Stimulated activated CD8-positive, alpha-beta memory T cell treated with anti-CD3 and anti-CD28 coated beads, Interleukin-7, amount 100 ng/mL, for 4 hours (primary cell): ENCODE measurements around the gene ZMYND11.
"Not testable (repeated sequence)": the region's sequence is repeated elsewhere in the genome, so short reads cannot be mapped to it uniquely, and the experiment has no call there.

Experiments used
- DNase-seq, 2 donors: peaks; one replicate each; pipeline ENCODE4 v3.0.0-alpha.2; 2020; ENCODE audit warnings: low read depth in 2 of 2

ZMYND11 gene

DNA sequence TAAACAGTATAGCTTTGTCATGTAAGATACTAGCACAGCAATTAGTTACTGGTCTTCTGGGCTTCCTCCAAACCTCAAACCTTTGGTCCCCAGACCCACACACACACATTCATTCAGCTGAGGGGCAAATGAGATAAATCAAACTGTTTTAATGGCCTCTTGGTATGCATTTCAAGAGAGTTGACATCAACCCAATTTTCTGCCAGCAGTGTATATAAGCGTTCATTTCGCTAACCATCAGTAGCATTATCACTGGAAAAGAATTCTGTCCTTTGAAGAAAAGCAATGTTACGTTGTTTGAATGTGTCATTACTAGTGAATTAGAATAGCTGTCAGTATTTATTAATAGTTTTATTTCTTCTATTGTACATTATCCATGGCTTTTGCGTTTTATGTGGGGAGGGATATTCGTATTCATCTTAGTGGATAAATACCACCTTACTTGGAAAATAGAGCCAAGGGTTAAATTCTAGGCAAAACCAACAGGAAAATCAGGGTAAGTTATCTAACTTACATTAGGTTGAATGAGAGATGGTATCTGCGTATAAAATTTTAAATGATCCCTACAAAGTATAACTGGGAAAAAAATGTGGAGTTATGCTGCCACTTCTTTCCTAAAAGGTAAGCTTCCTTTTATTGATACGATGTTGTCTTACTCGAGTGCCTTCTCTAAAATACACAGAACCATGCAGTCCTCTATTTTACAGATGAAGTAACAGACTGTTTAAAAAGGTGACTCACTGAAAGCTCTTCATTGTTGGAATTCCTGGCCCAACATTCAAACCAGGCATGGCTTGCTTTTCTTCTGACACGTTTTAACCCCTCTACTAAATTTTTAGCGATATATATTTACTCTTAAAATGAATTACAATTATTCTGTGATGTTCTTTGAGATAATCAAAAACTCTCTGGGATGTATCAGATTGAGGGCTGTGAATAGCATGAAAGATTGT lies 2.0 kb upstream of the ZMYND11 start:
- no peak for DNase-seq

DNA sequence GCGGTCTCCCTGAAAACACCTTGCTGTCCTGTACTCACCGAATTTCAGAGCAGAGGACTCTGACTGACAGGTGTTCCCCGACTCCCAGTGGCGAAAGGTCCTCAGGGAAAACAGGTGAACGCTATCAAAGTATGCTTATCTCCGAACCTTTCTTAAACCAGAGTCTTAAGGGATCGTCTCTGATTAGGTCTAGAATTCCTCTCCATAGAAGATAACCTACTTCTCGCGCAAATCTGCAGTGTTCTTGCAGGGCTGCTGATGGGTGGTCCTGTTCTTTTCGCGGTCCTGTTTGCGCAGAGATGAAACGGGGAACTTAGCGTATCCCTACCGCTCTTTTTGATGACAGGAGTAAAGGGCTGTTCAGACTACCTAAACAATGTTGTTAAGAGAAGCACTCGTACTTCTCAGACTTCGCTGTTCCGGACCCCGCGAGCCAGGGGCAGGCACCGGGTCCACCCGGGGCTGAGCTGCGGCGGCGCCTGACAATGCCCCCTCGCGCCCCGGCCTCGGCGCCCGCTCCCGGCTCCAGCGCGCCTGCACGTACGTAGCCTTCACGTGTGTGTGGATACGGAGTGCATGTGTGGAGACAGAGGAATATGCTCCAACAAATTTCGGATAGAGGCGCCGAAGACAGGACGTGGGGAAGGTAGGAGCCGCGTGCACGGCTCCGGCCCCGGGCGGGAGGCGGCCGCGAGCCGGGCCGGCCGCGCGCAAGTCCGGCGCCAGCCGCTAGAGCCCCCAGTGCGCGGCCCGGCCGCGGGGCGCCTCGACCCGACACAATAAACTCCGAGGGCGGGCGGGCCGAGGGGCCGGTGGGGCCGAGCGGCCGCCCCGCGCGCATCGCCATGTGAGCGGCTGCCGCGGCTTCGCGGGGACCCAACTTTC lies 766 bp upstream of the ZMYND11 start:
- peak in 1 of 2 donors; percentile 33 for DNase-seq

DNA sequence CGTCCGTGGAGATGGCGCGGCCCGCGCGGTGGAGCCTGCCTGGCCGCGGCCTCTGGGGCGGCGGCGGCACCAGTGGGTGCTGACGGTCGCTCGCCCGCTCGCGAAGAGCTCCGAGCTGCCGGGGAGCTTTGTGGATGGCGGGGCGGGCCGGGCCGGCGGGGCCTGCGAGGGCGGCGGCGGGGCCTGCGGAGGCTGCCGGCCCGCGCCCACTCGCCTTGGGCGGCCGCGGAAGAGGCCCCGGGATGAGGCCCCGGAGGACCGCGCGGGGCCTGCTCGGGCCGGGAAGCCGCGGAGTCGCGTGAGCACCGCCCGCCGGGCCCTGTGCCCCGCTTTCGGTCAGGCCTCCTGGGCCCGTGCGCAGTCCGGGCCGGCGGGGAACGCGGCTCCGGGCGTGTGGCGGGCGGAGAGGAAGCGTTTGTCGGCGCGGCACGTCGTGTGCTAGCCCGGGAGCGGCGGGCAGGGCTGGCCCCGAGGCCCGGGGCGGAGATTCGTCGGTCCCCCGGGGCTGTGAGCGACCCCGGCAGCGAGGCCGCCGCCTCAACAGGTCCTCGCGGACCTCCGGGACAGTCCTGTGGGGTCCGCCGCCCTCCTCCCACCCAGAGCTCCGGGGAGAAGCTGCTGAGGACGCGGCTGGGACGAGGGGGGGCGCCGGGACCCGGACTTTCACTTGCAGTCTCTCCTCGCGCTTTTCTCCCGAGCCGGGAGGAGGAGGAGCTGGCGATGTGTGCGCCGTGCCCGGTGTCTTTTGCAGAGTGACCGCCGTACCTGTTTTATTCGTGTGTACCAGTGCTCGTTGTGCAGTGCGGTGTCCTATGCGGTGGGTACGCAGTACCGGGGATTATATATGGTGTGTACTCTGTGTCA lies 578 bp downstream of the ZMYND11 start:
- peak; percentile 48 to 61 for DNase-seq

DNA sequence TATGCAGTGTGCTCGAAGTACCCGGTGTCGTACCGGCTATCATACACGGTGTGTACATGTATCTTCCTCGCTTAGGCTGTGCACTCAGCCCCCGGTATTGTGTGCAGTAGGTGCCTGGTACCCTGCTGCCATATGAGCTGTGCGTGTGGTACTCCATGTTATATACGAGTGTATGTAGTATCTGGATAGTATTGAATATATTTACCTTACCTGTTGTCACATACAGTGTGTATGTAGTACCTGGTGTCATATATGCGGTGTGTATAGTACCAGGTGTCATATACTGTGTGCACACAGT lies 1.2 kb downstream of the ZMYND11 start:
- DNase-seq: no peak

DNA sequence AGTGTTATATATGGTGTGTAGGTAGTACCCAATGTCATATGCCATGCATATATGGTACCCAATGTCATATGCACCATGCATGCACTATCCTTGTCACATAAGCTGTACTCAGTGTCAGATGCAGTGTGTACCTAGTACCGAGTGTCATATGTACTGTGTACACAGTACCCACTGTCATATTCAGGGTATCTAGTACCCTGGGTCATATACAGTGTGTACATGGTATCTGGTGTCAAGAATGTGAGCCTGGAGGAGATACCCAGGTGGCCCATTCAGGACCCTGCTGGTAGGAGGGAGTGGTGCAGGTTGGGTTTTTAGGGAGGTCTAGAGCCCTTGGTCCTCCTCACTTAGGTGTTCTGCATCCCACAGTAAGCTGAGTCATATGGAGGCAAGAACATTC lies 1.8 kb downstream of the ZMYND11 start:
- peak; percentile 18 to 19 for DNase-seq

DNA sequence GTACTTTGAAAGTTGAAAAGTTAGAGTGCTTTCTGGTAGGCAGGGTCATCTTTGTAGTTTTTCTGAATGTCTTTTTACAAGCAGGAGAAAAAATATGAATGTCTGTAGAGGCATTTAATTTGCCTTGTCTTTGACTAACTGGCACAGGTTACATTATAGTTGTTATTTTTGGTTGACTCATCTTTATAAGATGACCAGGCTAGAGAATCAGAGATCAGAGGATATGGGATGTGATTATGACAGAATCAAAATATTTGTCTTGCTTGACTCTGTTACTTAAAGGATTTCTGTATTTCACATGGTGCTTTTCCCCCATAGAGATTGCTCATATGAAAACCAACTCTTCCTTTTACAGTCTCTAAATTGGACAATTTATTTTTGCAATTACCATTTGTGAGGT lies 2.4 kb downstream of the ZMYND11 start:
- no peak for DNase-seq

DNA sequence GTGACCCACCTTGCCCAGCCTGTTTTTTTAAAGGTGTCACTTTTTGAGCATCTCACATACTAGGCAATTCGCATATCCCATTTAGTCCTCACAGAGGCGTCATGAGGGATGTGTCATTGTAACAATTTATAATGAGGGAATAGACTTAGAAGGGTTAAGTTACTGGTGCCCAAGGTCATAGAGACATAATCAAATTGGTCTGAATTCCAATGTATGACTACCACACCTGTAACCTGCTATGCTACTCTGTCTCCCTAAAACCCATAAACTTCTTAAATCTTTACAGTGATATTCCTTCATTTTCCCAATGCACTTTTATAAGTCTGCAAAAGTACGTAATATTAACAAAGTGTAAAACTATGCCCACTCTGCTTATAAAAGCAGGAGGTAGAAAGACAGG lies 7.1 kb downstream of the ZMYND11 start:
- DNase-seq: no peak

DNA sequence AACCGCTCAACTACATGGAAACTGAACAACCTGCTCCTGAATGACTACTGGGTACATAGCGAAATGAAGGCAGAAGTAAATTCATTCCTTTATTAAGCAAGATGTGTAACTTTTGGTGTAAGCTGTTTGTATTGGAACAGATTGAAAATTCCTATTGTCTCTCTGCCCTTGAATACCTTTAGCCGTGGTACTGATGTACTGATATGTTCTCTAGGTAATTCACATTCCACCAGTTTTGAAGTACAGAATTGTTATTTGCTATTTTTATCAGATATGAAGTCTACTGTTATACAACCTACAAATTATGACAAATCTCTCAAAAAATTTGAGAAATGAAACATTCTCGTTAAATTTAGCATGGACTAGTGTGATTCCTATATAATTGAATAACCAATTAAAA lies 17.7 kb downstream of the ZMYND11 start:
- no peak for DNase-seq

DNA sequence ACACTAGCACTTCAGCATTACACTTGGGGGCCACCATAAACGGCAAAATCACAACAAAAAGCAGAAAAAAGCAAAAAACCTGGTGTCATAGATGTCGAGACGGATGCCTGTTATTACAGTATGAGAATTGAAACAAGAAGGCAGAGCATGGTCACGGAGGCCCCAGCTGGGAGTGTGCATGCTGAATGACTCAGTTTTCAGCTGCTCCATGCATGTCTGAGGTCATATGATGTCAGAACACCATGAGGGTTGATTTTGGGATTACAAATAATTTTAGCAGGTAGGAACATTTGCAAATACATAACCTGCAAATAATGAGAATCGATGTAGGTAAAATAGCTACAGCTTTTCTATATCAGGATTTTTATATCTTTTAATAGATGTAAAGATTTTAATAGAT lies 19.1 kb downstream of the ZMYND11 start:
- DNase-seq: no peak

DNA sequence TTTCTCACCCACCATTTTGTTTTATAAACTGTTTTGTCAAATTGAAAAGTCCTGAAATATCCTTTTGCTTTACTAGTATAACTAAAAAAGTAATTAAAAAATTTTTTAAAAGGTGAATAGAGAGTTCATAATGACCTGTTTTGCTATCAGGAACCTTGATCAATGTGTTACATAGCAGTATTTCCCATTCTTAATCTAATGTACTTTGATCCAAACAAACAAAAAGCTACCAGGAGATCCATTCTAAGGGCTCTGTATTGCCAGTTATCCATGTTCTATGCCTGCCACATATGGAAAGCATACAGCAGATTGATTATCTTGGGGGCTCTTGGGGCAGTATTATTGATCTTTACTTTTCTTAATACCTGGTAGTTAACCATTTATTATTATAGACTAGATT lies 32.1 kb downstream of the ZMYND11 start:
- DNase-seq: no peak

DNA sequence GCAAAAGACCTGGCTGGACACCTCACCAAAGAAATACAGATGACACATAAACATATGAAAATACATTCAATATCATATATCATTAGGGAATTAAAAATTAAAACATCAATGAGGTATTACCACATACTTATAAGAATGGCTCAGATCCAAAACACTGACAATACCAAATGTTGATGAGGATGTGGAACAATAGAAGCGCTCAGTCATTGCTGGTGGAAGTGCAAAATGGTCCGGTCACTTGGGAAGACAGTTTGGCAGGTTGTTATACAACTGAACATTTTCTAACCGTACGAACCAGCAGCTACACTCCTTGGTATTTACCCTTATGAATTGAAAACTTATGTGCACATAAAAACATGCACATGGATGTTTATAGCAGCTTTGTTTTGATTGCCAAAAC lies 38.5 kb downstream of the ZMYND11 start:
- DNase-seq: no peak

DNA sequence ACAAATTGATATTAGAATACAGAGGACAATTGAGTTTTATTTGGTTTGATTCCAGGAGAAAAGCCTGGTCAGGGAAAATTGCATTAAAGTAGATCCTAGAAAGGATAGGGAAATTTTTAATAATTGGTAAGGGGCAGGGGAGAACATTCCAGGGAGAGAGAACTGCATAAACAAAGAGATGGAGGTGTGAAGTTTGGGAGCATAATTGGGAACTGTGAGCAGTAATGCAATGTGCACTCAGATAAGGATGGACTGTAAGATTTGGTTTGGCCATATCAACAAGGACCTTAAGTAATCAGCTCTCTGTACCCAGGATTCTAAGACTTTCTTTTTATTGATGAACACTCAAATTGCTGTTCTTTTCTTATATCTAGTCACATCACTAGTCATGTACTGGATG lies 41.4 kb downstream of the ZMYND11 start:
- DNase-seq: no peak

DNA sequence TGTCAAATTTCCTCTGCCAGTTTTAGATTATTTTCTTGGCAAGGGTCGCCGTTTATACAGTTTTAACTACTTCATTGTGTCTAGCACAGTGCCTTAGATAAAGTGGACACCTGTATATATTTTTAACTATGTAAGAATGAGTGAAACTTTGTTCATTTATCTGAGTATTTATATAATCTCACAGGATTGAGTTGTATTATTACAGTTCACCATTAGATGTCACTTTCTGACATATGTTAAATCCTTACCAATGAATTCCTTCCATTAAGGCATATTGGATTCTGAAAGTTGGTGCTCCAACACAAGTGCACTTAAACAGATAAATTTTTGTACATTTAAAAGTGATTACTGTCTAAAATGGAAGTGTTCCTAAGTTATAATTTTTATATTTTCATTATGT lies 43.0 kb downstream of the ZMYND11 start:
- DNase-seq: no peak

DNA sequence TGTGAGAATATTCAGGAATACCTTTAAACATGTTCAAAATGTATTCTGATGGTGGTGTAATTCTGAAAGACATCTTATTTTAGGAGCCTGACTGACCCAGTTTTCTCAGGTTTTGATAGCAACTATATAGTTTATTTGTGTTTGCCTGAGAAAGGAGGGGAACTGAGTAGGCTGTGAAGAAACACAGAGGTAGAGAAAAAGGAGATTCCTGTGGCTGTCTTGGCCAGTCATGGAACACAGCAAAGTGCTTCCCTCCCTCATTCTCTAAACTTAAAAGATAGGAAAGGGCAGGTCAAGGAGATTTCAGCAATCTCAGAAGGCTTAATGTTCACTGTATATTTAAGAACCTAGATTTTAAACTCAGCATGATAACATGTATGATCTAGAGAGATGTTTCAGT lies 43.5 kb downstream of the ZMYND11 start:
- no peak for DNase-seq

DNA sequence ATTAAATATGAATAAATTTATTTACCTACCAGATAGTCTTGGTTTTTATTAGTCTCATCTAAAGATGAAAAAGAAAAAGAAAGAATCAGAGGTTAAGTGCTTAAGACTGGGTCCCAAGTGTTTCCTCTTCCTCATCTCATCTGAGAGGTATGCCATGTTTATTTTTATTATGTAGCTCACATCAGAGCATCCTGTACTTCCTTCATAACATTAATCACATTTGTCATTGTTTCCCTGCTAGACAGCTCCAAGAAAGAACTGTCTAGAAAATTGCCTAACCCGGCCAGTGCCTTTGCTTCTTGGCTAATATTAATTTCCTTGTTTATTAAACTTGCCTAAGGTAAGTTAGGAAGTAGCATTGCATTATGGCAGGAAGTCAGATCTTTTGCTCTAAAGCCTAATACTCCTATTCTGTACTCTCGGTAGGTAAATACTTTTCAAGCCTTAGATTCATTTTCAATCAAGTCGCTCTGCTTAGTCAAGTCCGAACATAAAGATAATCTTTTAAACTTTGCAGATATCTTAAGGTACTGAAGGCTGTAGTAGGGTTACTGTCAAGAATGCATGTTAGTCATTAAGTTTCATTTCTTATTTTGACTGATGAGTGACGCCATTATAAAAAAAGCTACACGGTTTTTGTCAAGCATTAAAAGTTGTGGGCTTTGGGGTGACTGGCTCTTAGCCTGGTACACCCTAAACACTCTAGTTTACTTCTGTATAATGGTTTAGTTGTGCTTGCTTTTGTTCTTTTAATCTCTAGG lies 47.4 kb downstream of the ZMYND11 start:
- no peak for DNase-seq

DNA sequence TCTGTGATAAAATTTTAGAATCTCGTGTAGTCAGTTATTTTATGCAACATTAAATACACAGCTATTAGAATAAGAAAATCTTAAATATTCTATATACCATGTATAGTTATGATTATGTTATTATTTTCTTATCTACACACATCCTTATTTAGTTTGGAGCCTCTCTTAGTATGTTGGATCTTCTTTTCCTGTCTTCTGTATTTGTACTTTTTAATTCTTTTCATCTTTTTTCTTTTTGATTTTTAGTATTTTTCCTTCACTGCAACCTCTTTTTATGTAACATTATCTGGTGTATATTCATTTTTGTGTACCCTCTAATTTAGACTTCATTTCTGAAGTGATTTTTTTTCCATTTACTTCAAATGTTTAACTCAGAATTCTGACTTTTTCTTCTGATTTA lies 48.9 kb downstream of the ZMYND11 start:
- no peak for DNase-seq

DNA sequence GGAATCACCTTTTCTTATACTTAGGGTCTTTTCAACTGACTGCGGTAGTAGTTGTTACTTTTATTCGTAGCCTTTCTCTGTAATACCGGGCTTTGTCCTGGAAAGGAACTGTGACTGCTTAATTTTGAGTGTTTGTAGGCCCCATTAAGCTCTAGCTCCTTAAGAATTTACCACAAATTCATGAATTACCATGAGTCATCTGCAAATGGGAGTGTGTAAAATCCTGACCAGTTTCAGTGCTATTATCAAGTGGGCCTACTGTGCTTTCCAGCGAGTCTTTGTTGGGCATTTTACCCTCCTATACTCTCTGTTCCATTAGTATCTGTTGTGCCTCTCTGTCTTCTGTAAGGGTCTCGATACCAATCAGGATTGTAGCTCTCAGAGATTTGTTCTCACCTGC lies 49.7 kb downstream of the ZMYND11 start:
- no peak for DNase-seq

DNA sequence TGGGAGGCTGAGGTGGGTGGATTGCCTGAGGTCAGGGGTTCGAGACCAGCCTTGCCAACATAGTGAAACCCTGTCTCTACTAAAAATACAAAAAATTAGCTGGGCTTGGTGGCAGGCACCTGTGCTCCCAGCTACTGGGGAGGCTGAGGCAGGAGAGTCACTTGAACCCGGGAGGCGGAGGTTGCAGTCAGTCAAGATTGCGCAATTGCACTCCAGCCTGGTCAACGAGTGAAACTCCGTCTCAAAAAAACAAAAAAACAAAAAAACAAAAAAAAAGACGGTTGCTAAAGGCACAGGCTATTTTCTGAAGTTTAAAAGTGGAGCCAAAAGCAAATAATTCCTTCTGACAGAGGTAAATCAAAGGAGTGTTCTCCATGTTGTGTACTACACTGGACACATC lies 50.3 kb downstream of the ZMYND11 start:
- DNase-seq: not testable (repeated sequence)

DNA sequence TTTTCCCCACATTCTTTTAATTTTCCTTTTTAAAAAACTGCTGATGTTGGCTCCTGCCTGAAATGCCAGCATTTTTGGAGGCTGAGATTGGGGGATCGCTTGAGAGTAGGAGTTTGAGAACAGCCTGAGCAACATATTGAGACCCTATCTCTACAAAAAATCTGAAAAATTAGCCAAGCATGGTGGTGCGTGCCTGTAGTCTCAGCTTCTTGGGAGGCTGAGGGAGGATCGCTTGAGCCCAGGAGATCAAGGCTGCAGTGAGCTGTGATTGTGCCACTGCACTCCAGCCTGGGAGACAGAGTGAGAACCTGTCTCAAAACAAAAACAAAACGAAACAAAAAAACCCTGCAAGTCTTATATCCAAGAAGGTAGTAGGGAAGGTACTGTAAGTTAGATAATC lies 51.7 kb downstream of the ZMYND11 start:
- DNase-seq: no peak

DNA sequence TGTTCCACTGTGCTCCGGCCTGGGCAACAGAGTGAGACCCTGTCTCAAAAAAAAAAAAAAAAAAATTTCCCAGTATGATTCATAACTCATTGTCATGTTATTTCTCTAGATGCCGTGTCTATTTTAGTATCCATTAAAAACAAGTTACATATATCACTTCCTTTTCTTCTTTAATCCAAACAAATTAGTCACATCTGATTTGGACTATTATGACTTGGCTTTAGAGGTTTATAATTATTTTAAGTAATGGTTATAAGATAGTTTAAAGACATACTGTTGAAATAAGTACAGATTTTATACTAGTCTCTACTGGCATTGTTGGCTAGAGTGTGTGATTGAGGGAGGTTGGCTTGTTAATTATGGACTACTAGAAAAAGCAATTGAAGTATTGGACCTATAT lies 53.3 kb downstream of the ZMYND11 start:
- no peak for DNase-seq

DNA sequence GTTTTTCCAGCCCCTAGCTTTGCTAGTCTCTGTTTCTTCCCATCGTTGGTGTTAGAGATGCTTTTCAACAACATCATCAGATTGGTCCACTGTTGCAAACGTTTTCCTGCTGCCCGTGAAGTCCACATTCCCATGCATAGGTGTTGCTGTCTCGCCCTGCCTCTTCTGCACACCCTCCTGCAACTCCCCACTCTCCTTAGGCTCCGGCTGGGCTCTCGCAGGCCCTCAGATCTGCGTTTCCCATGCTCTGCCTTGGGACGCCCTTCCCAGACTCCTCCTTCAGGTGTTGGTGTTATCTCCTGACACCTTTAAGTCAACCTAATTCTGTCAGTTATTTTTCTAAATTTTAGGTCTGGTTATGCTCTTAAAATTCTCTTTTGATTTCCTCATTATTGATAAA lies 55.0 kb downstream of the ZMYND11 start:
- no peak for DNase-seq
